ENCODE measurements around the gene C1D. TPM values are rescaled to one million over a fixed set of nuclear protein-coding genes. Genes with fewer than 3 reads are reported as not detected.

Gene C1D
- total and polyA plus RNA-seq, 2 of the 4 experiments (the other 2 are of a cell fraction) = 2.7 to 14.3 TPM

DNA sequence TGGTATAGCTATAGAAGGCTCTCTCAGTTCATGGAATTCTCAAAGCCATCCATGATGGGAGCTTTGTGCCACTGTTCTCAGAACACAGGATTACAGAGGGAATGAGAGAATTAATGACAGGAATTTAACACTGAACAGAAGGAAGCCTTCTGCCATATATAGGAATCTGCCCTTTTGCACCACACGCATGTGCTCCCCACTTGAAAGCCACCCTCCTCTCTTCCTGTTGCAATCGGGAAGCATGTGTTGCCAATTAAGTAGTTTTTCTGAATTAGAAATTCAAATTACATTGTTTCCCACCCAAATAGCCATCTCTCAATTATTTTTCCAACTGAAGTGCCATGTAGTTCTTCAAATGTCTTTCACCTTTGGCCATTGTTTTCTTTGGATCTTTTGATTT is 71.3 kb downstream of the C1D start:
- H3K4ac ChIP-seq (ENCODE audit: low read depth, low read length) = no peak overlapping the region
- ChIA-PET CTCF (interaction anchor here (0.6 kb wide), 1 partner anchor 11 kb away, joined by 3 read pairs; no protein-coding TSS in a partner anchor), POLR2A (ENCODE audit: unreplicated experiment) (no interaction called here)
- H2AK9ac ChIP-seq (replicated peaks; ENCODE audit: low read depth, low read length, poor library complexity) = no peak overlapping the region
- H4K5ac ChIP-seq (ENCODE audit: low read depth, low read length) = no peak overlapping the region
- dilution Hi-C loops (cut with HindIII; ENCODE audit: low sequenced_read_pairs, unreplicated experiment) = no loop called here
- no peak overlapping the region for H3K56ac ChIP-seq (ENCODE audit: extremely low read depth, insufficient read depth, low read length)
- no peak overlapping the region for H3K27ac ChIP-seq (ENCODE audit: insufficient read depth, low read length)
- H2AFZ ChIP-seq (replicated peaks; ENCODE audit: low read length, poor library complexity) = no peak overlapping the region
- H4K91ac ChIP-seq (ENCODE audit: insufficient read depth, low read depth, low read length) = no peak overlapping the region
- H3K23ac ChIP-seq (ENCODE audit: low read depth, low read length) = no peak overlapping the region
- no peak for ATAC-seq (ENCODE audit: low read depth)
- no peaks in the 10 kb centered on the region; the same call in 1 of the 2 replicates for H3K9me3 ChIP-seq (ENCODE audit: control insufficient read depth, insufficient read depth, low read length)
- no peak overlapping the region for H3K4me3 ChIP-seq (ENCODE audit: insufficient read depth, low read depth, low read length)
- no peak overlapping the region for H3K14ac ChIP-seq (replicated peaks; ENCODE audit: low read depth, low read length)
- no peak for DNase-seq
- no peak overlapping the region for H4K8ac ChIP-seq (ENCODE audit: low read depth in 2 of 2, low read length in 2 of 2)
- TF ChIP-seq MAZ (IDR thresholded peaks at IDR 0.05; ENCODE audit: borderline replicate concordance, low read depth, low read length) = no peak
- no peak for TF ChIP-seq RAD21 (IDR thresholded peaks at IDR 0.05; ENCODE audit: low read length)
- TF ChIP-seq MXI1 (IDR thresholded peaks at IDR 0.05; ENCODE audit: borderline replicate concordance, low read depth, low read length) = no peak
- no peak for TF ChIP-seq RFX5 (IDR thresholded peaks at IDR 0.05; ENCODE audit: low read depth, low read length)
- TF ChIP-seq MAFK (IDR thresholded peaks at IDR 0.05; ENCODE audit: low read depth, low read length) = no peak
- no peak for TF ChIP-seq FOS (IDR thresholded peaks at IDR 0.05; ENCODE audit: low read depth, low read length)
- TF ChIP-seq BHLHE40 (IDR thresholded peaks at IDR 0.05; ENCODE audit: low read depth, low read length) = no peak
- TF ChIP-seq, protein P1, sequence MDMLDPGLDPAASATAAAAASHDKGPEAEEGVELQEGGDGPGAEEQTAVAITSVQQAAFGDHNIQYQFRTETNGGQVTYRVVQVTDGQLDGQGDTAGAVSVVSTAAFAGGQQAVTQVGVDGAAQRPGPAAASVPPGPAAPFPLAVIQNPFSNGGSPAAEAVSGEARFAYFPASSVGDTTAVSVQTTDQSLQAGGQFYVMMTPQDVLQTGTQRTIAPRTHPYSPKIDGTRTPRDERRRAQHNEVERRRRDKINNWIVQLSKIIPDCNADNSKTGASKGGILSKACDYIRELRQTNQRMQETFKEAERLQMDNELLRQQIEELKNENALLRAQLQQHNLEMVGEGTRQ (IDR thresholded peaks at IDR 0.05; ENCODE audit: low read depth, low read length) = no peak
- H3K27me3 ChIP-seq (ENCODE audit: control insufficient read depth, insufficient read depth, low read length) = peaks cover 2% of the 10 kb centered on the region; the same call in 1 of the 2 replicates
- intact Hi-C loops (cut with micrococcal nuclease) = no loop called here
- no peak overlapping the region for H3K4me2 ChIP-seq (ENCODE audit: low read depth, low read length)
- WGBS, 2 experiments (ENCODE audit: extremely low coverage in 2 of 2, insufficient read length in 1 of 2) = no CpG with 5 or more reads among the region's 2 CpGs
- H3K36me3 ChIP-seq (ENCODE audit: control insufficient read depth, insufficient read depth, low read length) = no peaks in the 10 kb centered on the region
- H2BK20ac ChIP-seq (ENCODE audit: low read depth, low read length) = no peak overlapping the region
- H2AK5ac ChIP-seq (ENCODE audit: low read depth, low read length) = no peak overlapping the region
- H3K4me1 ChIP-seq (ENCODE audit: control insufficient read depth, insufficient read depth, low read length) = no peaks in the 10 kb centered on the region
- no peak overlapping the region for H2BK5ac ChIP-seq (ENCODE audit: low read depth, low read length, poor library complexity, severe bottlenecking)
- H3K9ac ChIP-seq (ENCODE audit: low read depth, low read length) = no peak overlapping the region
- H3K18ac ChIP-seq (ENCODE audit: low read depth, low read length) = no peak overlapping the region
- BruUV-seq (replicated peaks) = no TSS peak
- H4K20me1 ChIP-seq (ENCODE audit: insufficient read depth, low read length) = no peaks in the 10 kb centered on the region
- no peaks in the 10 kb centered on the region for H3K9me1 ChIP-seq (ENCODE audit: insufficient read depth, low read length)
- H2BK120ac ChIP-seq (ENCODE audit: low read depth, low read length) = no peak overlapping the region
- in situ Hi-C loops (cut with MboI; ENCODE audit: low sequenced_read_pairs) = no loop called here
- H3K79me1 ChIP-seq (ENCODE audit: low read depth in 1 of 2, low read length in 2 of 2) = no peaks in the 10 kb centered on the region
- no peak overlapping the region for H2BK15ac ChIP-seq (ENCODE audit: low read depth, low read length)

Other genes starting within 250 kb of the C1D start
- gene PNO1, start 94.9 kb upstream of the C1D start, total RNA-seq (2012; rRNA removed) = 14.7 and 25.8 TPM in 2 replicates
- 12.6 and 12.8 TPM in 2 replicates for gene PNO1, start 94.9 kb upstream of the C1D start, polyA plus RNA-seq (2012; rRNA removed)
- gene PPP3R1, start 189.5 kb upstream of the C1D start, total RNA-seq (2012; rRNA removed) = 9.1 and 18.1 TPM in 2 replicates
- 11.0 and 17.3 TPM in 2 replicates for gene PPP3R1, start 189.5 kb upstream of the C1D start, polyA plus RNA-seq (2012; rRNA removed)